HG02798 (cell line): ENCODE measurements around the gene SRRM5.
"Not testable (repeated sequence)": the region's sequence is repeated elsewhere in the genome, so short reads cannot be mapped to it uniquely, and the experiment has no call there.

Experiments
- ATAC-seq: cut with Tn5 transposase; IDR thresholded peaks from one replicate; pipeline ENCODE4 v1.9.1; 2021; ENCODE audit warnings: mild to moderate bottlenecking; ENCODE audit not compliant: unreplicated experiment, poor library complexity

The SRRM5 gene

DNA sequence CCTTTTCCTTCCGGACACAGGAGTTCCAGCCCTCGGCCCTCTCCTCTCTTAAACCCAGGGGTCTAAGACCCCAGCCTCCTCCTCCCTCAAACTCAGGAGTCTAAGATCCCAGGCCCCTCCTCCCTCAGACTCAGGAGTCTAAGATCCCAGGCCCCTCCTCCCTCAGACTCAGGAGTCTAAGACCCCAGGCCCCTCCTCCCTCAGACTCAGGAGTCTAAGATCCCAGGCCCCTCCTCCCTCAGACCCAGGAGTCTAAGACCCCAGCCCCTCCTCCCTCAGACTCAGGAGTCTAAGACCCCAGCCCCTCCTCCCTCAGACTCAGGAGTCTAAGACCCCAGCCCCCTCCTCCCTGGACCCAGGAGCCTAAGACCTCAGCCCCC is 23.7 kb downstream of the SRRM5 start:
- not testable (repeated sequence) for ATAC-seq

DNA sequence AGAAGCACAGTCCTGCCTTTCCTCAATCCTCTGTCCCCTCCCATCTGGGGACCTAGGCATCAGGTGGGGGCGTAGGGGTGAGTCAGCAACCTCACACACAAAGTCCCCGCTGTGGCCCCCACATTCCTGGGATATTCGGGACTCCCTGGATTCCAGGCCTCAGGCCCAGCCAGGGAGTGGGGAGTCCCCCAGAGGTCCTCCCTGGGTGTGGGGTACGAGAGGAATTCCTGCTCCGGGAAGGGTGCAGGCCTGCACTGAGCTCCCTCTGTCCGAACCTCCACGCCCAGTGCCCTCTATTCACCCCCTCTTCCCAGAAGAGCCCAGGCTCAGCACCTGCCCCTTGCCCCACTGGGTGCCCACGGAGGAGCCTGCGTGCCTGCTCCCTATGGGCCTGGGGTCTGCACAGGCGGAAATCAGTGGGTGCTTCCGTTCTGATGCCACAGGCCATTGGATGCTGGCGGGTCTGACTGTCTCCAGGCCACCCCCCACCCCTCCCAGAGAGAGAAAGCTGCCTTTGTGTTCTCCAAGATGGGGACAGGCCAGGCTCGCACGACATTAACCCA is 24.3 kb downstream of the SRRM5 start:
- no peak for ATAC-seq

DNA sequence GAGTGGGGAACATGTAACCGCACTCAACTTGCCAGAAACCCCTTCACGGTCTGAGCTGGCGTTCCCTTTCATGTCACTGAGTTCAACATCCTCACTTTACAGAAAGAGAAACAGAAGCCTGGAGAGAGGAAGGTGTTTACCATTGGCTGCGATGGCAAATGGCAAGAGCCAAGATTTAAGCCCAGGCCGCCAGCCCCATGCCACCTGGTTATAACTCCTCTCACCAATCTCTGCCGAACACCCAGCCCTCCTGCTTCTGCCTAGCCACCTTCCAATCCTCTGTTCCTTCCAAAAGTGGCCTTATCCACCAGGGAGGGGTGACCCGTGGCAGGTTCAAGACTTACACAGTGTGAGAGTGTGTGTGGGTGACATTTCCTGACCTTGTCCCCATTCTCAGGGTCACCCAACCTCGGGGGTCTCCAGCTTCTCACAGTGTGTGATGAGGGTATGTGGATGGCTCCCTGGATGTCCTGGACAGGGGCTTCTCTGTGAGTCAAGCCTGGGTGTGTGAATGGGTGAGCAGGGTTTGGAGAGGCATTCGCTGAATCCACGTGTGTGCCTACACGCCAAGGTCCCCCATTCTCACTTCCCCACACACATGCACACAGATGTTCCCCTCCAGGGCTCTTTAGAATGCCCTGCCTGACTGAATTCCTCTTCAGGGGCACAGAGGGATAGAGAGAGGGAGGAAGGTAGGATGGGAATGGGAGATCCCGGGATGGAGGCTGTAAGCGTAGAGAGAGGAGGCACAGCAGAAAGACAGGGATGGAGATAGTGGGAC is 26.5 kb downstream of the SRRM5 start:
- ATAC-seq = no peak

GRCh38 chr19:43638995-43639518 is 27.2 kb downstream of the SRRM5 start:
- no peak for ATAC-seq

GRCh38 chr19:43639519-43640423 is 27.9 kb downstream of the SRRM5 start, which contains the start of gene CADM4:
TSS of gene CADM4 (minus strand) at chr19:43639850. CDS start at chr19:43639790, 60 bp downstream.
- ATAC-seq = no peak

DNA sequence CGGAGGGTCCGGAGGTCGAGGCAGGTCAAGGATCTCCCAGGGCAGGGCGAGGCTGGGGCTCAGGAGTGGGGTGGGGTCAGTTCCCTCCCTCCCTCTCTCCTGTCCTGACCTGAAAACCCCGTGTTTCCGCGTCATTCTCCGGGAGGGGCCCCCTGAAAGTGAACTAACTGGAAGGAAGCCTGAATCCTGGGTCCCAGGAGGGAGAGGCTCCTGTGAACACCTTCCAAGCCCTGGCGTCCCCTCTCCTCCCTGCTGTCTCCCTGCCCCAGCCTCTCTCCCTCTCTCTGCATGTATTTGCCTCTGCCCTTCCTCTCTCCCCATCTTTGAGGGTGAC is 28.5 kb downstream of the SRRM5 start:
- no peak for ATAC-seq

GRCh38 chr19:43641333-43641732 is 29.4 kb downstream of the SRRM5 start:
- ATAC-seq = no peak

- no peak for ATAC-seq
Observed at GRCh38 chr19:43642531-43642930, 30.6 kb downstream of the SRRM5 start.

DNA sequence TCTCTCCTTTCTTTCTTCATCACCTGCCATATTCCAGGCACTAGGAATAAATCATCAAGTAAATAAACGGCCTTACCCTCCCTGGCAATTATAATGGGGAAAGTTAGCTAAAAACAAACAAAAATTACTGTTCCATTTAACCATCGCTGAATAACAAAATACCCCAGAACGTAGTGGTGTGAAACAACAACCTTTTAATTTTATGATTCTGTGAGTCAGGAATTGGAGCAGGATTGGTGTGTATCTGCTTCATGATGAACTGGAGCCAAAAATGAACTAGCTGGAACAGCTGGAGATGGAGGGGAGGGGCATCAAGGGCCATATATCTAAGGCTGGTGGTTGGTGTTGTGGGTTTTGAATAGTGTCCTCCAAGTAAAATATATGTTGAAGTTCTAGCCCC is 31.4 kb downstream of the SRRM5 start:
- no peak for ATAC-seq

DNA sequence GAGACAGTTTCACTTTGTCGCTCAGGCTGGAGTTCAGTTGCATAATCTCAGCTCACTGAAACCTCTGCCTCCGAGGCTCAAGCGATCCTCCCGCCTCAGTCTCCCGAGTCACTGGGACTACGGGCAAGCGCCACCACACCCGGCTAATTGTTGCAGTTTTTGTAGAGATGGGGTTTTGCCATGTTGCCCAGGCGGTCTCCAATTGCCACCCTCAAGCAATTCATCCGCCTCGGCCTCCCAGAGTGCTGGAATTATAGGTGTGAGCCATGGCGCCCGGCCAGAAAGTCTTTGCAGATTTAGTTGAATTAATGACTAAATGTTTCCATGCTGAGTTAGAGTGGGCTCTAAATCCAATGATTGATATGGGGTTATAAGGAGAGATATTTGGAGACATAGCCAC is 32.3 kb downstream of the SRRM5 start:
- ATAC-seq = no peak

DNA sequence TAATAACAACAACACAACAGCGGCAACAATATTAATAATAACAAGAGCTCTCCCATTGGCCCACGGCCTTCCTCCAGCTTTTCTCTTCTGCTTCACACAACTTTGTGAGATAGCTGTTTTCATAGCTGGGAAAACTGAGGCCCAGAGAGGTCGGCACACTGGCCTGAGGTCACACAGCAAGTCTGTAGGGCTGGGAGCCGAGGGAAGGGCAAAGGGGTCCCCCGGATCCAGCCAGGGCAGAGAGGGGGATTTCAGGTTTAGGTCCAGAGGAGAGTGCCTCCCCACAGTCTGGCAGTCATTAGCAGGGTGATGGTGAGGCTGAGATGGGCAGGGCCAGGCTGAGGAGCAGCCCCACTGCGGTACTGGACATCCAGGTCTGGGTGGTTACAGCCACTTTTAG is 36.7 kb downstream of the SRRM5 start:
- ATAC-seq = no peak

DNA sequence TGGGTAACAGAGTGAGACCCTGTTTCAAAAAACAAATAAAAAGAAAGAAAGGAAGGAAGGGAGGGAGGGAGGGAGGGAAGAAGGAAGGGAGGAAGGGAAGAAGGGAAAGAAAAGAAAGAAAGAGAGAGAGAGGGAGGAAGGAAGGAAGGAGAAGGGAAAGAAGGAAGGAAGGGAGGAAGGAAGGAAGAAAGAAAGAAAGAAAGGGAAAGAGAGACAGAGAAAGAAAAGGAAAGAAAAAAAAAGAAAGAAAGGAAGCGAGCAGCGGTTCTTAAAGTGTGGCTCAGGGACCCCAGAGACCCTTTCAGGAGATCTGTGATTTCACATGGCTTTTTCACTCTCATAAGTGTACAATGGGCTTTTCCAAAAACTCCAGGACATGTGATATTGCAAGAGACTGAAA is 37.6 kb downstream of the SRRM5 start:
- no peak for ATAC-seq

- ATAC-seq = not testable (repeated sequence)
Observed at GRCh38 chr19:43650276-43650675, 38.4 kb downstream of the SRRM5 start.

DNA sequence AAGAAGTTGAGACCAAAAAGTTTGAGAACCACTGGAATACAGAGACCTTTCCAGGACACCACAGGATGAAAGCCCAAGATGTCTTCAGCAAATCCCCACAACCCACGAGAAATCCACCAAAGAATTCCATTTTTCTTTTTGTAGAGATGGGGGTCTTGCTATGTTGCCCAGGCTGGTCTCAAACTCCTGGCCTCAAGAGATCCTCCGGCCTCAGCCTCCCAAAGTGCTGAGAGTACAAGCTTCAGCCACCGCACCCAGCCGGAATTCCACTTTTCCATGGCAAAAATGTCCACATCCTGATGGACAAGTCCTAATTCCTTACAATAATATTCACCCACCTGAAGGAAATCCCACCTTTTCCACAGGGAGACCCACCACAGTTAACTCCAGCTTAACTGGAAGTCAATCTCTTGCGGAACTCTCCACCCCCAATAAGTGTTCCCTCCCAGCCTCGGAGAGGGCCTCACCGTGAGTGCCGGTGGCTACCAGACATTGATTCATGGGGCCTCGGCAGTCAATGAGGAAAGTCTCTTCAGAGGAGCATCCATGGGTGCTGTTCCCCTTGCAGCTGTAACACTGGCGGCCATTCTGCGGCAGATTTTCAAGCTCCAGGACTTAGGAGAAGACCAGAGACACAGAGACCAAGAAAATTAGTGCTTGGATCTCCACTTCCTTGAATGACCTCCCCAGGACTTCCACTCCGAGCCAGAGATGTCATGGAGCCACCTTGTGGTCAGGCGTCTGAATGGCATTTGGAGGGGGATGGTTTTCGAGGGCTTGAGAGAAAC is 40.1 kb downstream of the SRRM5 start:
- no peak for ATAC-seq

DNA sequence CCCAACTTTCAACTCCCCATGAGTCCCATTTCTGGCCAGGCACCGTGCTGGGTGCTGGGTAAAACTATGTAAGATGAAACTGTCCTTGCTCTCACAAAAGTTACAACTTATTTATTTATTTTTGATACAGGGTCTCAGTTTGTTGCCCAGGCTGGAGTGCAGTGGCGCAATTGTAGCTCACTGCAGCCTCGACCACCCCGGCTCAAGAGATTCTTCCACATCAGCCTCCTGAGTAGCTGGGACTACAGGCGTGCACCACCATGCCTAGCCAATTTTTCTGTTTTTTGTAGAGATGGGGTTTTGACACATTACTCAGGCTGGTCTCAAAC is 40.6 kb downstream of the SRRM5 start:
- ATAC-seq = no peak

GRCh38 chr19:43656436-43656835 is 44.5 kb downstream of the SRRM5 start:
- ATAC-seq = no peak

- ATAC-seq = no peak
Observed at GRCh38 chr19:43658001-43658400, 46.1 kb downstream of the SRRM5 start.

GRCh38 chr19:43658494-43658893 is 46.6 kb downstream of the SRRM5 start:
- ATAC-seq = no peak

GRCh38 chr19:43660301-43660970 is 48.5 kb downstream of the SRRM5 start:
- ATAC-seq = no peak

DNA sequence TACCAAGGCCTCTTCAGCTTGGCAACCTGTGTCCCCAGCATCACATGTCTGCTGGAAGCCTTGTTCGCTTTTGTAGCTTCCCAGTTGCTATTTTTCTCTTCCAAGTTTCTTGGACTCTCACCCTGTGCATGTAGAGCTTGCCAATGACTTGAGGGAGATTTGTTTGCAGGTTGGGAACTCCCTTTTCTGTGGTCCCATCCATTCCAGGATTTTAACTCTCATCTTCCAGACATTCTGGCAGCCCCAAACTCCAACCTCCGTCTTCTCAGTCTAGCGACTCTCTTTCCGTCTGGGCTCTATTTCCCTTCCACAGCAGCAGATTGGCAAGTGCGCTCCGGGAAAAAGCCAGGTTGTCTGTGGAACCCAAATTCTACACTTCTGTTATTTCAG is 49.1 kb downstream of the SRRM5 start:
- no peak for ATAC-seq
